ENCODE data around the gene HOXC9. TPM values are rescaled to one million over a fixed set of nuclear protein-coding genes. Genes with fewer than 3 reads are reported as not detected.
A peak's percentile ranks its signal among the peaks of the same experiment; 100 is the strongest.

HOXC9 gene
- total and polyA plus RNA-seq, 11 donors = not detected

DNA sequence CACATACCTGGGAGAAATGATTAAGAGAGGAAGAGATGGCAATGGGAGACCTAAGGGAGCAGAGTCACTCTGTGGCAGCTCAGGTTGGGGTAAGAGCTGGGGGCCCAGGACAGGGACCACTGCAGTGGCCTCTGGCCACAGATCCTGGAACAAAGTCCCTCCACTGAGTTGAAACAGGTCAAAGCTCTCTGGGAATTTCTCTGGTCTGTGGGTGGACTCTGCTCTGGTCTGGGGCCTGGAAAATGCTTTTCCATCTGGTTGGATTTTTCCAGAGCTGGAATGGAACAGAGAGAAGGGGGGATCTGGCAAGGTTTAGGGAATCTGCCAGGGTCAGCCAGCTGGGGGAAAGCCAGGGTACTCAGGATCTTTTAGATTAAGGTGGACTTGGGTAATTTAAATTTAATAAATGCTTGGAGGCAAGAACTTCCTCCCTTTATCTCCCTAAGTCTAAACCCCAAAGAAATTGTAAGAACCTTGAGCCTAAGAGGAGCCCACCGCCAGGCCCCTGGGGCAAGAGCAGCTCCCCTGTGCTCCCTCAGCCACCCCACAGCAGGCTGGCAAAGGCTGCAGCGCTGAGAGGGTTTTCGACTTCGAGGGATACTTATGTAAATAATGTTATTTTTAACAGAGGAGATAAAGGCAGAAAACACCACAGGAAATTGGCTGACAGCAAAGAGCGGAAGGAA is 11.3 kb upstream of the HOXC9 start:
- no peak for TF ChIP-seq POLR2A (IDR thresholded peaks at IDR 0.05)
- TF ChIP-seq, protein P1, sequence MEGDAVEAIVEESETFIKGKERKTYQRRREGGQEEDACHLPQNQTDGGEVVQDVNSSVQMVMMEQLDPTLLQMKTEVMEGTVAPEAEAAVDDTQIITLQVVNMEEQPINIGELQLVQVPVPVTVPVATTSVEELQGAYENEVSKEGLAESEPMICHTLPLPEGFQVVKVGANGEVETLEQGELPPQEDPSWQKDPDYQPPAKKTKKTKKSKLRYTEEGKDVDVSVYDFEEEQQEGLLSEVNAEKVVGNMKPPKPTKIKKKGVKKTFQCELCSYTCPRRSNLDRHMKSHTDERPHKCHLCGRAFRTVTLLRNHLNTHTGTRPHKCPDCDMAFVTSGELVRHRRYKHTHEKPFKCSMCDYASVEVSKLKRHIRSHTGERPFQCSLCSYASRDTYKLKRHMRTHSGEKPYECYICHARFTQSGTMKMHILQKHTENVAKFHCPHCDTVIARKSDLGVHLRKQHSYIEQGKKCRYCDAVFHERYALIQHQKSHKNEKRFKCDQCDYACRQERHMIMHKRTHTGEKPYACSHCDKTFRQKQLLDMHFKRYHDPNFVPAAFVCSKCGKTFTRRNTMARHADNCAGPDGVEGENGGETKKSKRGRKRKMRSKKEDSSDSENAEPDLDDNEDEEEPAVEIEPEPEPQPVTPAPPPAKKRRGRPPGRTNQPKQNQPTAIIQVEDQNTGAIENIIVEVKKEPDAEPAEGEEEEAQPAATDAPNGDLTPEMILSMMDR (IDR thresholded peaks at IDR 0.05) = no peak
- H3K27ac ChIP-seq = no peak overlapping the region
- DNase-seq (no peak), ATAC-seq (no peak)
- intact Hi-C loops (cut with DNase I) = loop anchor here in 1 of 10 donors (5.0 kb wide), 1 partner anchor 211 kb away; no protein-coding TSS in a partner anchor
- H3K4me3 ChIP-seq = no peak overlapping the region
- peaks cover 75 to 100% (median 98%) of the 10 kb centered on the region in 9 donors for H3K27me3 ChIP-seq
- H3K9me3 ChIP-seq = no peaks in the 10 kb centered on the region
- no peaks in the 10 kb centered on the region for H3K36me3 ChIP-seq
- 1 to 8% (median 4%) methylated on average over 5 of the region's 5 CpGs for WGBS, 4 donors
- H3K4me1 ChIP-seq = peaks cover 0 to 27% (median 14%) of the 10 kb centered on the region in 12 donors

DNA sequence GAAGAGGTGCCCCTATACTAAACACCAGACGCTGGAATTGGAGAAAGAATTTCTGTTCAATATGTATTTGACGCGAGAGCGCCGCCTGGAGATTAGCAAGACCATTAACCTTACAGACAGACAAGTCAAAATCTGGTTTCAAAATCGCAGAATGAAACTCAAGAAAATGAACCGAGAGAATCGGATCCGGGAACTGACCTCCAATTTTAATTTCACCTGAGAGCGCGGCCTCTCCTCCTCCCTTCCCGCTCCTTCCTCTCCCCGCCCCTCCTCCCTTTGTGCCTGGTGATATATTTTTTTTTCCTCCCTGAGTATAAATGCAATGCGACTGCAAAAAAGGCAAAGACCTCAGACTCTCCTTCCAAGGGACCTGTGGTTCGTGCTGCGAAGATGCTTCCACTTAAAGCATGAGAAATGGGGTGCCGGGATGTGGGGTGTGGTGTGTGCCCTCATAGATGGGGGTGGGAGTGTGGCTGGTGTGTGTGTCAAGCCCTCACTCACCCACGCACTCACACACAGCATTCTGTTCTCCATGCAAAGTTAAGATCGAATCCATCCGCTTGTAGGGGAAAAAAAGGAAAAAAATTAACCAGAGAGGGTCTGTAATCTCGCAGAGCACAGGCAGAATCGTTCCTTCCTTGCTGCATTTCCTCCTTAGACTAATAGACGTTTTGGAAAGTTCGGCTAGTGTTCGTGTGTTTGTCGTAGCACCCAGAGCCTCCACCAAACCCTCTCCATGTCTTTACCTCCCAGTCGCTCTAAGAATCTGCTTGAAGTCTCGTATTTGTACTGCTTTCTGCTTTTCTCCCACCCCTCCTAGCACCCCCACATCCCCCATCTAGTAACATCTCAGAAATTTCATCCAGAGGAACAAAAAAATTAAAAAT is 10.5 kb upstream of the HOXC9 start:
- no peak overlapping the region for H3K27ac ChIP-seq

DNA sequence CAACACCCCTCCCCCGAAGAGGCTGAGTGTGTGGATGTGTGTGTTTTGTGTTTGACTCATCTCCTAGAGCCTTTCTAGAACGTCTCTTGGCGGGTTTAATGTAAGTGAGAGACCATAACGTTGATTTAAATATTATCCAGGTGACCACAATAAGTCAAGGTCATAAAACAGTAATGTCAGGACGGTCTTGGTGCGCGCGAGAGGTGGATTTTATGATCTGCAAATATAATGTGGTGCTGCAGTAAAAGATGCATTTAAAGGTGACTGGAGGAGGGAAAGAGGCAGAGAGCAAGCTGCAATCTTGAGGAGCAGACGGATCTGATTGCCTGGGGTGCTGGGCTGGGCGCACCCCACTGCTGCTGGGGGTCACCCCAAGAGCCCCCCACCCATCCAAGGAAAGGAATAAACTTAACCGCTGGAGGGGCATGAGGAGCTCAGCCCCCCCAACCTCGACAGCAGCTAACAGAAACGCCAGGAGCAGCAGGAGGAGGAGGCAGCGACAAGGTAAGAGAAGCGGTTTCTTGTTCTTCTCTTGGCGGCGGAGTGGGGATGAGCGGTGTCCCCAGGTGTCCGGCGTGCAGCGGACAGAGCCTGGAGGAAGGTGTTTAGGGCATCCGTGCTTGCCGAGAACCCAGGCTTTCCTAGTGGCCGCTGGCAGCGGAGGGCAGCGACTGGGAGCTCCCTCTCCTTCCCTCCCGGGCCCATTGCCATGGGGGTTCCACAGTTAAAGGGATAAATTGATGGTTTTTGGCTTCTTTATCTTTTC is 9.5 kb upstream of the HOXC9 start:
- no peaks in the 10 kb centered on the region for H3K9me3 ChIP-seq
- peaks cover 78 to 100% (median 99%) of the 10 kb centered on the region in 9 donors for H3K27me3 ChIP-seq
- DNase-seq (peak in 1 of 5 donors; percentile 10), ATAC-seq (no peak)
- H3K36me3 ChIP-seq = no peaks in the 10 kb centered on the region
- no peak overlapping the region for H3K27ac ChIP-seq
- intact Hi-C loops (cut with DNase I) = no loop called here
- TF ChIP-seq POLR2A (IDR thresholded peaks at IDR 0.05) = no peak
- TF ChIP-seq, protein P1 (IDR thresholded peaks at IDR 0.05) = no peak
- 4 to 8% (median 6%) methylated on average over 26 to 27 of the region's 27 CpGs for WGBS, 4 donors
- H3K4me1 ChIP-seq = peaks cover 0 to 37% (median 24%) of the 10 kb centered on the region in 12 donors
- no peak overlapping the region for H3K4me3 ChIP-seq

More for the DNA sequence above, 10.5 kb upstream of the HOXC9 start:
- peak in 1 of 5 donors; percentile 24 for DNase-seq
- TF ChIP-seq, protein P1 (IDR thresholded peaks at IDR 0.05) = peak in 4 of 12 donors; percentile 16 to 30 (median 26)
- TF ChIP-seq POLR2A (IDR thresholded peaks at IDR 0.05) = no peak
- Histone ChIP-seq H3K4me3 (no peak overlapping the region), H3K9me3 (no peaks in the 10 kb centered on the region), H3K36me3 (no peaks in the 10 kb centered on the region), H3K27me3 (peaks cover 74 to 100% (median 97%) of the 10 kb centered on the region in 9 donors), H3K4me1 (peaks cover 0 to 35% (median 19%) of the 10 kb centered on the region in 12 donors)
- 5% methylated on average over 28 of the region's 28 CpGs for WGBS, 4 donors
- ATAC-seq = no peak
- intact Hi-C loops (cut with DNase I) = loop anchor here in 1 of 10 donors (5.0 kb wide), 1 partner anchor 212 kb away; no protein-coding TSS in a partner anchor
